K562 (cell line): ENCODE results near the gene SGIP1. TPM values are rescaled to one million over a fixed set of nuclear protein-coding genes. Genes with fewer than 3 reads are reported as not detected.

Experiments
- ATAC-seq: fragments of 200-7000 bp; cut with Tn5 transposase; 3 replicates; pipeline ENCODE4 v1.9.1; 2020; ENCODE audit warnings: moderate library complexity
- BruUV-seq: library from RNA; stranded (reverse); fragments of 400-500 nt; replicated peaks from 2 replicates; lab custom pipeline; 2021; lab: Mats Ljungman, UMichigan
- CTCF ChIA-PET: fragments of 300-600 bp; formaldehyde crosslinking; extraction: SDS; loops from one replicate; lab custom pipeline; 2021; ENCODE audit warnings: low intra/inter-chr PET ratio; lab: Yijun Ruan, JAX
- POLR2A ChIA-PET: fragments of 300-600, 350-650 bp; sonication (Branson Sonifier 250); formaldehyde crosslinking; extraction: SDS; loops from one replicate; lab custom pipeline; 2021; ENCODE audit warnings: antibody characterized with exemption, inconsistent platforms; lab: Yijun Ruan, JAX
- DNase-seq, 4 experiments: peaks; one replicate each; pipeline versions ENCODE4 v3.0.0 to v3.0.0-alpha.2; 2011 to 2018; ENCODE audit warnings: low spot score in 3 of 4, mixed read lengths in 3 of 4; ENCODE audit errors: extremely low read depth in 1 of 4
- FAIRE-seq: peaks from 2 replicates; lab custom pipeline; 2011; peaks lifted over from hg19 to GRCh38; lab: Jason Lieb, UNC
- H2AFZ ChIP-seq: 2 replicates; pipeline ENCODE4 v1.6.0; 2011; ENCODE audit warnings: low read depth, low read length, control low read depth, inconsistent platforms
- H3K27ac ChIP-seq: fragments of 200-600 bp; 3 replicates; pipeline ENCODE4 v1.8.0; 2011; ENCODE audit warnings: low read depth, mild to moderate bottlenecking, control low read depth, inconsistent platforms, low read length, moderate library complexity, mixed read lengths; ENCODE audit errors: extremely low read depth
- H3K27me3 ChIP-seq, 2 experiments: fragments of 300-600 bp in 1 of 2; 2 replicates in 1 of 2; 3 replicates in 1 of 2; pipeline versions ENCODE4 v1.6.0 to v1.8.0; 2011; ENCODE audit warnings: inconsistent platforms in 2 of 2, low read length in 2 of 2, mild to moderate bottlenecking in 1 of 2, mixed read lengths in 1 of 2, moderate library complexity in 1 of 2; ENCODE audit not compliant: control insufficient read depth in 2 of 2, insufficient read depth in 2 of 2
- H3K36me3 ChIP-seq: fragments of 300-600 bp; 3 replicates; pipeline ENCODE4 v1.8.0; 2011; ENCODE audit warnings: mild to moderate bottlenecking, low read length, inconsistent platforms; ENCODE audit not compliant: control insufficient read depth, insufficient read depth
- H3K4me1 ChIP-seq, 2 experiments: fragments of 200-600 bp in 1 of 2; replicated peaks in 1 of 2; 2 replicates in 1 of 2; 3 replicates in 1 of 2; pipeline versions ENCODE4 v1.5.1 to v1.8.0; 2011; ENCODE audit warnings: inconsistent platforms in 2 of 2, low read length in 2 of 2, mild to moderate bottlenecking in 1 of 2, mixed read lengths in 1 of 2, moderate library complexity in 1 of 2; ENCODE audit not compliant: control insufficient read depth in 2 of 2, insufficient read depth in 2 of 2
- H3K4me2 ChIP-seq: 2 replicates; pipeline ENCODE4 v1.6.1; 2011; ENCODE audit warnings: low read length, control low read depth, inconsistent platforms, mixed read lengths; ENCODE audit not compliant: insufficient read depth
- H3K4me3 ChIP-seq: fragments of 200-600 bp; sonication (generic), shearing (Covaris generic); 2 replicates; pipeline ENCODE4 v1.5.1; 2016; ENCODE audit warnings: control low read depth, inconsistent platforms
- H3K79me2 ChIP-seq: fragments of 200-600 bp; 3 replicates; pipeline ENCODE4 v1.8.0; 2011; ENCODE audit warnings: low read length, inconsistent platforms; ENCODE audit not compliant: control insufficient read depth, insufficient read depth
- H3K9ac ChIP-seq, 2 experiments: 2 replicates each; pipeline versions ENCODE4 v1.6.0 to v1.6.1; 2011; ENCODE audit warnings: low read depth in 2 of 2, low read length in 2 of 2, control low read depth in 1 of 2, inconsistent platforms in 1 of 2, mild to moderate bottlenecking in 1 of 2, mixed read lengths in 1 of 2; ENCODE audit not compliant: insufficient read depth in 1 of 2
- H3K9me1 ChIP-seq: one replicate; pipeline ENCODE4 v1.6.0; 2011; ENCODE audit warnings: inconsistent platforms, mild to moderate bottlenecking, low read length, moderate library complexity; ENCODE audit not compliant: control insufficient read depth, insufficient read depth
- H3K9me3 ChIP-seq: replicated peaks from 2 replicates; pipeline ENCODE4 v1.5.1; 2011; ENCODE audit warnings: low read depth, low read length, inconsistent platforms; ENCODE audit not compliant: control insufficient read depth, insufficient read depth
- H4K20me1 ChIP-seq: replicated peaks from 2 replicates; pipeline ENCODE4 v1.6.1; 2011; ENCODE audit warnings: low read length, inconsistent platforms, mixed read lengths; ENCODE audit not compliant: control insufficient read depth, insufficient read depth
- ATF7 ChIP-seq: fragments of 450-650 bp; IDR thresholded peaks from 2 replicates; pipeline ENCODE4 v1.7.1; 2014; ENCODE audit warnings: mild to moderate bottlenecking, moderate library complexity
- CBX3 ChIP-seq, 2 experiments: IDR thresholded peaks; 1 replicate in 1 of 2; 2 replicates in 1 of 2; pipeline ENCODE4 v1.6.1; 2012; ENCODE audit warnings: inconsistent platforms in 2 of 2, low read length in 2 of 2, borderline replicate concordance in 1 of 2, control low read depth in 1 of 2
- FOXA1 ChIP-seq: fragments of 450-650 bp; IDR thresholded peaks from 2 replicates; pipeline ENCODE4 v1.6.1; 2016; ENCODE audit warnings: mild to moderate bottlenecking, borderline replicate concordance
- HNRNPLL ChIP-seq: fragments of 200-400 bp; formaldehyde crosslinking; IDR thresholded peaks from 2 replicates; pipeline ENCODE4 v1.6.1; 2017; ENCODE audit warnings: low read length, low read depth, mild to moderate bottlenecking; ENCODE audit not compliant: poor library complexity, severe bottlenecking
- JUND ChIP-seq, 2 experiments: IDR thresholded peaks; 2 replicates in 1 of 2; 3 replicates in 1 of 2; pipeline ENCODE4 v1.6.1; 2011; ENCODE audit warnings: borderline replicate concordance in 2 of 2, low read depth in 2 of 2, low read length in 2 of 2, improper control_type of control experiment in 1 of 2, missing biosample characterization in 1 of 2, missing genetic modification characterization in 1 of 2, missing genetic modification reagents in 1 of 2
- MCM3 ChIP-seq: fragments of 450-650 bp; IDR thresholded peaks from 2 replicates; pipeline ENCODE4 v1.6.1; 2016
- MECOM ChIP-seq: fragments of 250-450 bp; sonication (Bioruptor Pico); IDR thresholded peaks from 2 replicates; pipeline ENCODE4 v1.8.0; 2022; ENCODE audit warnings: inconsistent platforms
- NRF1 ChIP-seq, 2 experiments: fragments of 450-650 bp; IDR thresholded peaks in 1 of 2; conservative IDR thresholded peaks in 1 of 2; 2 replicates each; pipeline ENCODE4 v1.6.1; 2014; ENCODE audit warnings: mild to moderate bottlenecking in 2 of 2
- PURB ChIP-seq: sonication (generic); formaldehyde crosslinking; IDR thresholded peaks from 2 replicates; pipeline ENCODE4 v1.9.0; 2021; ENCODE audit warnings: low read depth, mild to moderate bottlenecking, missing genetic modification reagents
- RAD51 ChIP-seq: fragments of 450-650 bp; IDR thresholded peaks from 2 replicates; pipeline ENCODE4 v1.7.1; 2016; ENCODE audit warnings: low read depth, mild to moderate bottlenecking, borderline replicate concordance
- SOX6 ChIP-seq: fragments of 450-650 bp; IDR thresholded peaks from 2 replicates; pipeline ENCODE4 v1.6.1; 2014; ENCODE audit warnings: mild to moderate bottlenecking
- WGBS: fragments of 100-300 bp; shearing (Covaris generic); methylation state at CpG from one replicate; pipeline ENCODE4 v1.1.6; 2016; ENCODE audit warnings: low coverage, mixed read lengths; ENCODE audit not compliant: insufficient coverage; ENCODE audit errors: missing lambda C conversion rate; 5-methylcytosine and 5-hydroxymethylcytosine counted together
- in situ Hi-C: fragments of 300-500 bp; cut with MboI; formaldehyde crosslinking; loops from 4 replicates; pipeline ENCODE4 v1.15.0; 2018; ENCODE audit warnings: inconsistent platforms, mixed read lengths
- intact Hi-C: fragments of 100-400 bp; cut with micrococcal nuclease; formaldehyde crosslinking; loops from 2 replicates; pipeline ENCODE4 v1.14.2; 2022
- polyA plus RNA-seq, 8 experiments: library from polyadenylated mRNA; depleted of rRNA in 4 of 8; stranded (reverse) in 5 of 8; unstranded in 3 of 8; fragments of >200 nt; fragmentation: Nextera tagmentation in 2 of 8; fragmentation: Illumina TruSeq in 1 of 8; extraction: Ambion mirVana in 2 of 8; extraction: Trizol in 1 of 8; gene quantifications; 2 replicates each; pipeline versions ENCODE4 v1.2.1 to v1.2.3, GENCODE V29; 2011 to 2014; ENCODE audit warnings: inconsistent platforms in 1 of 8, missing spikeins in 1 of 8
- total RNA-seq, 7 experiments: library from RNA; depleted of rRNA in 6 of 7; stranded (reverse); fragments of >200 nt in 6 of 7; fragmentation: Illumina TruSeq in 2 of 7; extraction: Trizol in 2 of 7; gene quantifications; 2 replicates each; pipeline versions ENCODE4 v1.2.1 to v1.2.3, GENCODE V29; 2011 to 2021; ENCODE audit warnings: low replicate concordance in 1 of 7
- TF ChIP-seq, protein P1 (sequence below): fragments of 250-450 bp; sonication (Bioruptor Pico); IDR thresholded peaks from 2 replicates; pipeline ENCODE4 v1.4.0; 2020; ENCODE audit warnings: mild to moderate bottlenecking
- TF ChIP-seq, protein P2 (sequence below), 3 experiments: fragments of 200-800 bp in 1 of 3; fragments of 250-450 bp in 1 of 3; fragments of 450-650 bp in 1 of 3; sonication (Bioruptor Pico) in 1 of 3; sonication (Bioruptor generic) in 1 of 3; formaldehyde crosslinking in 1 of 3; IDR thresholded peaks; 2 replicates each; pipeline versions ENCODE4 v1.6.1 to v1.8.0; 2016 to 2022; ENCODE audit warnings: mild to moderate bottlenecking in 2 of 3, missing genetic modification characterization in 2 of 3, missing compliant biosample characterization in 1 of 3, moderate library complexity in 1 of 3

SGIP1 gene
- total and polyA plus RNA-seq, 9 of the 15 experiments (the other 6 are each of a cell fraction or from before 2014, with no cell fraction given), result 0.07 to 0.35 TPM; not detected in 7

DNA sequence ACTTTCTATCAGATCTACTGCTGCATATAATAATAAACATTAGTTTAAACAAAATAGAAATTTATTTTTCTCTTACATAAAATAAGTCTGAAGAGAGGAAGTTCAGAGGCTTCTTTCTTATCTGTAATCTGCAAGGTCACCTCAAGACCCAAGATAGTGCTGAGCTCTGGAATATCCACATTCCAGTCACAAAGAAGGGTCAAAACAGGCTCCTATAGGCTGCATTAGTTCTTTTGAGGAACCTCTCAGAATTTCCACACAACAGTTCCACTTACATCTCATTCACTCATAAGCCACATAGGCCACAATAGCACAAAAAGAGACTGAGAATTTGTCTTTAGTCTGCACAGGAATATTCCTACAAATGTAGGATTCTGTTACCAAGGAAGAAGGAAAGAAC, 233.7 kb downstream of the SGIP1 start (continued):
- TF ChIP-seq, protein P1, sequence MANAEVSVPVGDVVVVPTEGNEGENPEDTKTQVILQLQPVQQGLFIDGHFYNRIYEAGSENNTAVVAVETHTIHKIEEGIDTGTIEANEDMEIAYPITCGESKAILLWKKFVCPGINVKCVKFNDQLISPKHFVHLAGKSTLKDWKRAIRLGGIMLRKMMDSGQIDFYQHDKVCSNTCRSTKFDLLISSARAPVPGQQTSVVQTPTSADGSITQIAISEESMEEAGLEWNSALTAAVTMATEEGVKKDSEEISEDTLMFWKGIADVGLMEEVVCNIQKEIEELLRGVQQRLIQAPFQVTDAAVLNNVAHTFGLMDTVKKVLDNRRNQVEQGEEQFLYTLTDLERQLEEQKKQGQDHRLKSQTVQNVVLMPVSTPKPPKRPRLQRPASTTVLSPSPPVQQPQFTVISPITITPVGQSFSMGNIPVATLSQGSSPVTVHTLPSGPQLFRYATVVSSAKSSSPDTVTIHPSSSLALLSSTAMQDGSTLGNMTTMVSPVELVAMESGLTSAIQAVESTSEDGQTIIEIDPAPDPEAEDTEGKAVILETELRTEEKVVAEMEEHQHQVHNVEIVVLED (CRISPR knock-in tag), result no peak
- TF ChIP-seq JUND (IDR thresholded peaks at IDR 0.05; ENCODE audit: borderline replicate concordance, low read depth, low read length) (no peak), JUND (tag; IDR thresholded peaks at IDR 0.05; ENCODE audit: borderline replicate concordance, low read depth, low read length) (no peak), FOXA1 (no peak), CBX3 (IDR thresholded peaks at IDR 0.05; ENCODE audit: borderline replicate concordance in 1 of 2, low read length in 2 of 2) (no peak), PURB (CRISPR knock-in tag) (no peak), NRF1 (conservative IDR thresholded peaks at IDR 0.05 in 1 of 2, IDR thresholded peaks at IDR 0.05 in 1 of 2) (no peak), MCM3 (no peak)

DNA sequence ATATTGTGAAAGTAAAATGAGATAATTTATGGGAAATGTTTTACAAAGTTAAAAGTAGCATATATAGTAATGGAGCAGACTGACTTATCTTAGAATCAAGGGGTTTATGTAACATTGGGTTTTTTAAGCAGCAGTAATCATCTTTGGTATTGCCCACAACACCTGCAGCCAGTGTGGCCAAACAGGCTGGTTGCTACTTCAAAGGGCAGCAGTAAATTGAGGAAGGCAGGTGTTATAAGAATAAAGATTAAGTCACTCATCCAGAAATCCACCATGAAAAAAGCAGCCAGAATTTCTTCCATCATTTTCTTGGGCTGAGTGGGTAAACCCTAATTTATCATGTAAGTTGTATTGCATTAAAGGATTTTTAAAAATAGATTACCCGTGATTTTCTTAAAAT, 235.0 kb downstream of the SGIP1 start:
- POLR2A ChIA-PET, result interaction anchor here (1.3 kb wide), 1 partner anchor 10 kb away, joined by 3 read pairs; no protein-coding TSS in a partner anchor
- no peaks in the 10 kb centered on the region for H3K36me3 ChIP-seq
- no peak overlapping the region for H2AFZ ChIP-seq
- H3K4me3 ChIP-seq, result no peak overlapping the region
- 25% methylated on average over 1 of the region's 1 CpG for WGBS
- no peaks in the 10 kb centered on the region for H4K20me1 ChIP-seq
- H3K4me2 ChIP-seq, result no peak overlapping the region
- FAIRE-seq, result no peak
- in situ Hi-C loops, result no loop called here
- no peak overlapping the region for H3K9ac ChIP-seq
- no peak for DNase-seq
- intact Hi-C loops, result loop anchor here (2.0 to 5.0 kb wide), 4 partner anchors 156 to 733 kb away; partner anchors contain the start of genes DNAI4 and MIER1
- H3K27me3 ChIP-seq, result no peaks in the 10 kb centered on the region
- ATAC-seq, result no peak
- no peaks in the 10 kb centered on the region for H3K79me2 ChIP-seq
- H3K9me1 ChIP-seq, result no peaks in the 10 kb centered on the region
- CTCF ChIA-PET, result no interaction called here
- no peaks in the 10 kb centered on the region for H3K9me3 ChIP-seq
- no TSS peak for BruUV-seq
- H3K27ac ChIP-seq, result no peak overlapping the region
- H3K4me1 ChIP-seq, result peaks cover 0 to 4% of the 10 kb centered on the region in 2 experiments; a peak in 3 of 5 replicates
- TF ChIP-seq, protein P2, sequence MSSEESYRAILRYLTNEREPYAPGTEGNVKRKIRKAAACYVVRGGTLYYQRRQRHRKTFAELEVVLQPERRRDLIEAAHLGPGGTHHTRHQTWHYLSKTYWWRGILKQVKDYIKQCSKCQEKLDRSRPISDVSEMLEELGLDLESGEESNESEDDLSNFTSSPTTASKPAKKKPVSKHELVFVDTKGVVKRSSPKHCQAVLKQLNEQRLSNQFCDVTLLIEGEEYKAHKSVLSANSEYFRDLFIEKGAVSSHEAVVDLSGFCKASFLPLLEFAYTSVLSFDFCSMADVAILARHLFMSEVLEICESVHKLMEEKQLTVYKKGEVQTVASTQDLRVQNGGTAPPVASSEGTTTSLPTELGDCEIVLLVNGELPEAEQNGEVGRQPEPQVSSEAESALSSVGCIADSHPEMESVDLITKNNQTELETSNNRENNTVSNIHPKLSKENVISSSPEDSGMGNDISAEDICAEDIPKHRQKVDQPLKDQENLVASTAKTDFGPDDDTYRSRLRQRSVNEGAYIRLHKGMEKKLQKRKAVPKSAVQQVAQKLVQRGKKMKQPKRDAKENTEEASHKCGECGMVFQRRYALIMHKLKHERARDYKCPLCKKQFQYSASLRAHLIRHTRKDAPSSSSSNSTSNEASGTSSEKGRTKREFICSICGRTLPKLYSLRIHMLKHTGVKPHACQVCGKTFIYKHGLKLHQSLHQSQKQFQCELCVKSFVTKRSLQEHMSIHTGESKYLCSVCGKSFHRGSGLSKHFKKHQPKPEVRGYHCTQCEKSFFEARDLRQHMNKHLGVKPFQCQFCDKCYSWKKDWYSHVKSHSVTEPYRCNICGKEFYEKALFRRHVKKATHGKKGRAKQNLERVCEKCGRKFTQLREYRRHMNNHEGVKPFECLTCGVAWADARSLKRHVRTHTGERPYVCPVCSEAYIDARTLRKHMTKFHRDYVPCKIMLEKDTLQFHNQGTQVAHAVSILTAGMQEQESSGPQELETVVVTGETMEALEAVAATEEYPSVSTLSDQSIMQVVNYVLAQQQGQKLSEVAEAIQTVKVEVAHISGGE (CRISPR knock-in tag; IDR thresholded peaks at IDR 0.05), result no peak
- TF ChIP-seq HNRNPLL (no peak), MECOM (CRISPR knock-in tag) (no peak), SOX6 (no peak), RAD51 (no peak), ATF7 (no peak)
